Activated T-helper 1 cell treated with anti-CD3 and anti-CD28 coated beads, Interleukin-12 subunit alpha, Interleukin-12 subunit beta, Interleukin-2, Interleukin-4 antibody, amounts not matched to agents 30 ng/mL and 10 ng/mL and 1 ng/mL, durations not matched to agents 14 hours and 24 hours and 36 hours (primary cell): ENCODE measurements around the gene SLIT3. TPM values are rescaled to one million over a fixed set of nuclear protein-coding genes. Genes with fewer than 3 reads are reported as not detected.

ENCODE experiments used
- DNase-seq: peaks from one replicate; pipeline ENCODE4 v3.0.0; 2021; ENCODE audit warnings: low spot score
- H3K27ac Mint-ChIP-seq: one replicate; pipeline ENCODE4 v1.8.0; 2021; ENCODE audit warnings: mild to moderate bottlenecking, mixed read lengths
- H3K27me3 Mint-ChIP-seq: one replicate; pipeline ENCODE4 v1.8.0; 2022; ENCODE audit warnings: mild to moderate bottlenecking, moderate library complexity, mixed read lengths; ENCODE audit not compliant: insufficient read depth
- H3K36me3 Mint-ChIP-seq: one replicate; pipeline ENCODE4 v1.8.0; 2021; ENCODE audit warnings: low read depth, mixed read lengths
- H3K4me1 Mint-ChIP-seq: one replicate; pipeline ENCODE4 v1.8.0; 2021; ENCODE audit warnings: low read depth, mixed read lengths
- H3K4me3 Mint-ChIP-seq: one replicate; pipeline ENCODE4 v1.8.0; 2021; ENCODE audit warnings: mild to moderate bottlenecking, moderate library complexity, mixed read lengths
- H3K9me3 Mint-ChIP-seq: one replicate; pipeline ENCODE4 v1.8.0; 2021; ENCODE audit warnings: mixed read lengths
- intact Hi-C: fragments of 100-400 bp; cut with micrococcal nuclease; formaldehyde crosslinking; loops from one replicate; pipeline ENCODE4 v1.15.1; 2024
- total RNA-seq: library from RNA; stranded (reverse); gene quantifications from 2 replicates; pipeline ENCODE4 v1.2.3, GENCODE V29; 2022

SLIT3 gene
- total RNA-seq, 1 donor from 2014 or later, result 0.03 TPM

DNA sequence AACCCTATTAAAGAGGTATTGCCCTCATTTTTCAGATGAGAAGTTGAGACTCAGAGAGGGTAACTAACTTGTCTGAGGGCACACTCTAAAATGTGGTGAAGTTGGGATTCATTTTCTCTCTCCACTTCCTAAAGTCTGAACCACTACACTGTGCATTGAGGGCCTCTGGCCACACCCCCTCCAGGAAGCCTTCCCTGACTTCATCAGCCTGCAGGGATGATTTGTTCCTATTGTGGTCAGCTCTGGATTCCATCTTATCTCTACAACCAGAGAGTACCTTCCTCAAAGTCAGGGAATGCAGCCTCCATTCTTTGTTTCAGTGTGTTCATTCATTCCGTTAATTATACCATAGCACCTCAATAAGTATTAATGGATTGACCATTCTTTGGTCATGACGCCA is 365.8 kb downstream of the SLIT3 start:
- intact Hi-C loops, result no loop called here
- H3K36me3 Mint-ChIP-seq, result no peaks in the 10 kb centered on the region
- H3K27me3 Mint-ChIP-seq, result peaks cover 2% of the 10 kb centered on the region
- no peak overlapping the region for H3K4me3 Mint-ChIP-seq
- no peaks in the 10 kb centered on the region for H3K9me3 Mint-ChIP-seq
- DNase-seq, result no peak
- H3K4me1 Mint-ChIP-seq, result no peaks in the 10 kb centered on the region
- H3K27ac Mint-ChIP-seq, result no peak overlapping the region

GRCh38 chr5:168934169-168934568 is 366.8 kb downstream of the SLIT3 start:
- Mint-ChIP-seq H3K9me3 (no peaks in the 10 kb centered on the region), H3K4me1 (no peaks in the 10 kb centered on the region), H3K27ac (no peak overlapping the region), H3K27me3 (peaks cover 2% of the 10 kb centered on the region), H3K4me3 (no peak overlapping the region), H3K36me3 (no peaks in the 10 kb centered on the region)
- DNase-seq, result no peak
- intact Hi-C loops, result no loop called here

DNA sequence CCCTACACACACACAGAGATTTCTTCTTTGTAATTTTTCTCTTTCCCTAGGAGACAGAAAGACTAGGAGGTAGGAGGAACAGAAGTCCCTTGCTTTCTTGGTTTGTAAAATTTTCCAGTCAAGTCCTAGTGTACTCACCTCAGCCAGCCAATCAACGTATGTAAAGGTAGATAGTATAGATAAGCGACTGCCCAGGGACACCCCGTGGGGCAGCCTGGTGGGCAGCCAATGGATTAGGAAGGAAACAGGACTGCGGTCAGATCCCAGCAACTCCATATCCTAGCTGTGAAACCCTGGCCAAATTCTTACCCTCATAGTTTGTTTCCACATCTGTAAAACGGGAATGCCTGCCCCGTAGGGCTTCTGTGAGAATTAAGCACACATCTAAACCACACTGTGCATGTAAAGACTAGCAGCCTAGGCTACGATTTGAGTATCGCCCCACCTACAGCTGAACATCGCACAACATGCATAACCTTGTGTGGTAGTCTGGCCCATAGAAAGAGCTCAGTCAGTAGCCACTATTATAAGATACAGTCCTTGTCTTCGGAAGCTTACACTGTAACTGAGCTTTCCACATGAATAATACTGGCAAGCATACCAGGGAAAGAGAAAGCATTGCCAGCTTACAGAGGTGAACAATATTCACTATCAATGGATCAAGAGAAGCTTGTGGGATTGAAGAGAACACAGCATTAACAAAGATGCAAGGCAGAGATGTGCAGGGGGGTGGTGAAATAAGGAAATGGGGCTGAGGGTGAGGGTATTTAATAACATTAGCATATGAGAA is 368.3 kb downstream of the SLIT3 start:
- no peak for DNase-seq
- no peaks in the 10 kb centered on the region for H3K9me3 Mint-ChIP-seq
- no peaks in the 10 kb centered on the region for H3K4me1 Mint-ChIP-seq
- no peak overlapping the region for H3K27ac Mint-ChIP-seq
- intact Hi-C loops, result no loop called here
- peaks cover 2% of the 10 kb centered on the region for H3K27me3 Mint-ChIP-seq
- H3K36me3 Mint-ChIP-seq, result no peaks in the 10 kb centered on the region
- no peak overlapping the region for H3K4me3 Mint-ChIP-seq

DNA sequence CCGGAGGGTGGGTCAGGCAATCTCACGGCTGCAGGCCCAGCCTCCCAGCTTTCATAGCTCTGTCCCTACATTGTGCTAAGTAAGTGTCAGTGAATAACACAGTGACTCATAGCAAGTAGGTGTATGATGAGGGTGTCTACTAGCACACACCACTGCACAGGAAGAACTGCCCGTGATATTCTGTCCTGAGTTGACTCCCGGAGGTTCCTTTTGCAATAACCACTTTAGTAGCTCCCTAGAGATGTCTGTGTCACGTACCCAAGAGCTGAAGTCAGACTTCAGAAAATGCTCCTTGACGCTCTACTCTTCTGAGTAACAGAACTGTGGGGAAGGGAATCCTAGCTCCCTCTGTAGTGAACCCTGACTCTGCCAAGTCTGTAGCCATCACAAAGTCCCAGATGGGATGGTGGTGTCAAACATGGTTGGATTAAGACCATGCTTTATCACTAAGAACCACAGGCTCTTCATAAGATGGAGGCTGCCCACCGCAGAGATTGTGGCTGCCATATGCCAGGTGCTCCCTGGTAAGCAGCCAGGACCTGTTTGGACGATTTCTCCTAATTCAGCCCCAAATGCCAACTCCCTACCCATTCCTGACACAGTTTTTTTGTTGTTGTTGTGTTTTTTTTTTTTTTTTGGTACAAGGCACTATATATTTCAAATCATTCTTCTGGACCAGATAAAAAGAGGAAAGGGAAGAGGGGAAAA is 369.1 kb downstream of the SLIT3 start:
- intact Hi-C loops, result no loop called here
- no peaks in the 10 kb centered on the region for H3K36me3 Mint-ChIP-seq

DNA sequence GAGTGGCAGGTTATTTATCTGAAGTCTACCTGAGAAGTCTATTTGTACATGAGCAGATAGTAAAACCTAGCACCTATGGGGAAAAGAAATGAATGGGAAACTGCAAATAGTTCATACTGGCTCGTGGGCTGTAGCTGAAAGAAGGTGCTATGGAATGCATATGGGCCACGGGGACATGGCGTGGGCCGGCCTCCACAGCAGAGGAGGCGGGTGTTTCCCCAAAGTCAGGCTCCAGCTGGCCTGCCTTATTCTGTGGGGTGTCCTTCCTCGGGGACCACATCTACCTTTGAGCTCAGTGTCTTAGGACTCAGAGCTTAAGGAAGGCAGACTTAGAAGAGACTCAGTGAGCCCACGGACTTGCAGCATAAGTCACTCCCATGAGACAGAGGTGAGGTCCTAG is 371.3 kb downstream of the SLIT3 start:
- no peaks in the 10 kb centered on the region for H3K9me3 Mint-ChIP-seq
- intact Hi-C loops, result no loop called here
- DNase-seq, result no peak
- H3K27ac Mint-ChIP-seq, result no peak overlapping the region
- no peaks in the 10 kb centered on the region for H3K36me3 Mint-ChIP-seq
- no peaks in the 10 kb centered on the region for H3K4me1 Mint-ChIP-seq
- H3K4me3 Mint-ChIP-seq, result no peak overlapping the region
- peaks cover 2% of the 10 kb centered on the region for H3K27me3 Mint-ChIP-seq

More for the DNA sequence above, 369.1 kb downstream of the SLIT3 start:
- no peaks in the 10 kb centered on the region for H3K4me1 Mint-ChIP-seq
- H3K27me3 Mint-ChIP-seq, result peaks cover 2% of the 10 kb centered on the region
- no peak overlapping the region for H3K4me3 Mint-ChIP-seq
- no peaks in the 10 kb centered on the region for H3K9me3 Mint-ChIP-seq
- no peak for DNase-seq
- H3K27ac Mint-ChIP-seq, result no peak overlapping the region

DNA sequence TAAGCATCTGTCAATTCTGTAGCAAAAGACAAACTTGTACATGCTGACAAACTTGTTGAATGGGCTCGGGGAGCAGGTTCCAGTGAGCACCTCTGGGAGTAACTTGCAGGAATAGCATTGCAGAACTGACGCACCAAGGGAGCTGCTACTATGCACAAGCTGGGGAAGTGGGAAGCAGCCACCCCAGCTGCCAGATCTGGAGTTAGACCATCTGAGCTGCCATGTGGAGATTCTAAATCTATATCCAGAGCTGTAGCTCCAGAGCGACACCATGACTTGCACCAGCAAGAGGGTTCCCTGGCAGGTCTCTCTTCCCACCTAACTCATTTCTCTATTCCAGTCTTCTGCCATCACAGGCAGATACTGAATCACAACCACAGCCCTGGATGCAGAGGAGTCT is 375.8 kb downstream of the SLIT3 start:
- Mint-ChIP-seq H3K36me3 (no peaks in the 10 kb centered on the region), H3K9me3 (no peaks in the 10 kb centered on the region), H3K4me1 (no peaks in the 10 kb centered on the region), H3K27me3 (peaks cover 19% of the 10 kb centered on the region), H3K27ac (no peak overlapping the region), H3K4me3 (no peak overlapping the region)
- DNase-seq, result no peak
- intact Hi-C loops, result no loop called here

- Mint-ChIP-seq H3K9me3 (no peaks in the 10 kb centered on the region), H3K4me1 (no peaks in the 10 kb centered on the region), H3K4me3 (no peak overlapping the region), H3K27me3 (peaks cover 35% of the 10 kb centered on the region), H3K27ac (no peak overlapping the region), H3K36me3 (no peaks in the 10 kb centered on the region)
- intact Hi-C loops, result no loop called here
- no peak for DNase-seq
Measured at GRCh38 chr5:168921147-168921866, 379.6 kb downstream of the SLIT3 start.

- Mint-ChIP-seq H3K9me3 (no peaks in the 10 kb centered on the region), H3K27ac (no peak overlapping the region), H3K27me3 (peaks cover 35% of the 10 kb centered on the region), H3K36me3 (no peaks in the 10 kb centered on the region), H3K4me1 (no peaks in the 10 kb centered on the region), H3K4me3 (no peak overlapping the region)
- no peak for DNase-seq
- intact Hi-C loops, result no loop called here
Measured at GRCh38 chr5:168920019-168920810, 380.7 kb downstream of the SLIT3 start.

- H3K4me1 Mint-ChIP-seq, result no peaks in the 10 kb centered on the region
- H3K4me3 Mint-ChIP-seq, result no peak overlapping the region
Measured at GRCh38 chr5:168917947-168918600, 382.9 kb downstream of the SLIT3 start.

DNA sequence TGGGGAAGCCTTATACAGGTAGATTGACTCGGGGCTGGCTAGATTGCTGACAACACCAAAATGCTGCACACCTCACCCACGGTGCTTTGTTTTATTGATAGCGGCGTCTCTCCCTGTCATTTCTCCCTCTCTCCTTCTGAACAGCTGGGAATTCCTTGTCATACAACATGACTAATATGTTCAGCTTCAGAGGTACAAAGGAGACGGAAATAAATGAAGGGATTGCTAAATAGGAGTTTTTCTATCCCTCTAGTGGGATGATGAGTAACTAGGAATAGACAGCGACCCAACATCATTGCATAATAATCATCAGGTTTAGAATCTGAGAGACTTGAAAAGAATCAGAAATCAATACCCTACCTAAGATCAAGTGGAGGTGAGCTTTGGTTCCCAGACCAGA is 384.1 kb downstream of the SLIT3 start:
- DNase-seq, result no peak
- intact Hi-C loops, result no loop called here
- H3K4me3 Mint-ChIP-seq, result no peak overlapping the region
- no peaks in the 10 kb centered on the region for H3K4me1 Mint-ChIP-seq
- H3K36me3 Mint-ChIP-seq, result no peaks in the 10 kb centered on the region
- no peaks in the 10 kb centered on the region for H3K9me3 Mint-ChIP-seq
- peaks cover 39% of the 10 kb centered on the region for H3K27me3 Mint-ChIP-seq
- H3K27ac Mint-ChIP-seq, result no peak overlapping the region

More at GRCh38 chr5:168917947-168918600, 382.9 kb downstream of the SLIT3 start:
- peaks cover 35% of the 10 kb centered on the region for H3K27me3 Mint-ChIP-seq
- DNase-seq, result no peak
- no peaks in the 10 kb centered on the region for H3K36me3 Mint-ChIP-seq
- no peak overlapping the region for H3K27ac Mint-ChIP-seq
- no peaks in the 10 kb centered on the region for H3K9me3 Mint-ChIP-seq
- intact Hi-C loops, result no loop called here

DNA sequence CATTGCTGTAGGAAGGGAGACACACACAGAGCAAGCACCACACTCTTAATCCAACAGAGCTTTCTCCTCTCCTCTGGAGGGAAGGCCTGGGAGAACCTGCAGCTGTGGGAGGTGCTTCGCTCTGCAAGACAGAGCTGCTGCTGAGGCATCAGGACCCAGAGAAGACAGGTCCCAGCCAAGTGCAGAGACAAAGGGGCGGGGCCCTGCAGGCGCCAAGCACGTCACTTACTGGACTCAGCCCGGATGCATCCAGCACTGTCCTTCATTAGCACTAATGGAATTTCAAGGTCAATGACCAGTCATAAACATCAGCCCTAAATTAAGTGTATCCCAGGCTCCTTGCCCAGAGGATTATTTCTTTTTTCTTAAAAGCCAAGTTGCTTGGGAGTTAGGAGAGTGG is 384.7 kb downstream of the SLIT3 start:
- Mint-ChIP-seq H3K27ac (no peak overlapping the region), H3K27me3 (peaks cover 37% of the 10 kb centered on the region), H3K4me3 (no peak overlapping the region), H3K36me3 (no peaks in the 10 kb centered on the region), H3K9me3 (no peaks in the 10 kb centered on the region), H3K4me1 (no peaks in the 10 kb centered on the region)
- no peak for DNase-seq
- intact Hi-C loops, result no loop called here

DNA sequence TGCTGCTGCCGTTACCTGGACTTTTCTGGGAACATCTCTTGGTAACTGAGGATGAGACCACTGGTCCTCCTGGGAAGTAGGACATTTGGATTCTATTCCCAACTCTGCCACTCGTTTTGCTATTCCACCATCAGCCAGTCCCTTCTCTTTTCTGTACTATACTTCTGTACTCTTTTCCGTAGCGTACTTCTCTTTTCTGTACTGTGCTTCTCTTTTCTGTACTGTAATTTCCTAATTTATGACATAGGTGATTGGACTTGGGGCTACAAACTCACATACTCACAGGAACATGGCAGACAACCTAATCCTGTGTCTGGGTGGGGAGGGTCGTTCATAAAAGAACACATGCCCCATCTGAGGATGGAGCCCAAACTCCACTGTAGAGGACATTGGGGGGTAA is 386.4 kb downstream of the SLIT3 start:
- DNase-seq, result no peak
- Mint-ChIP-seq H3K9me3 (no peaks in the 10 kb centered on the region), H3K4me3 (no peak overlapping the region), H3K36me3 (no peaks in the 10 kb centered on the region), H3K27ac (no peak overlapping the region), H3K27me3 (peaks cover 21% of the 10 kb centered on the region), H3K4me1 (no peaks in the 10 kb centered on the region)
- intact Hi-C loops, result no loop called here
